GM23248 (cell line): ENCODE measurements around the gene NCAM1.

Experiments
- EZH2 ChIP-seq: fragments of 200-600 bp; sonication (generic); IDR thresholded peaks from 2 replicates; pipeline ENCODE4 v1.6.1; 2018; ENCODE audit warnings: antibody characterized with exemption, mild to moderate bottlenecking; ENCODE audit not compliant: insufficient read depth, poor library complexity, severe bottlenecking
- EZH2phosphoT487 ChIP-seq: fragments of 200-600 bp; sonication (generic); IDR thresholded peaks from 2 replicates; pipeline ENCODE4 v1.6.1; 2018; ENCODE audit warnings: antibody characterized with exemption, moderate library complexity, mild to moderate bottlenecking, low read depth; ENCODE audit not compliant: insufficient read depth

- TF ChIP-seq EZH2, result no peak
- no peak for TF ChIP-seq EZH2phosphoT487
These were observed 65.6 kb downstream of the NCAM1 start for GRCh38 chr11:113026778-113027177.
